ENCODE measurements around the gene COX11.

COX11 gene

DNA sequence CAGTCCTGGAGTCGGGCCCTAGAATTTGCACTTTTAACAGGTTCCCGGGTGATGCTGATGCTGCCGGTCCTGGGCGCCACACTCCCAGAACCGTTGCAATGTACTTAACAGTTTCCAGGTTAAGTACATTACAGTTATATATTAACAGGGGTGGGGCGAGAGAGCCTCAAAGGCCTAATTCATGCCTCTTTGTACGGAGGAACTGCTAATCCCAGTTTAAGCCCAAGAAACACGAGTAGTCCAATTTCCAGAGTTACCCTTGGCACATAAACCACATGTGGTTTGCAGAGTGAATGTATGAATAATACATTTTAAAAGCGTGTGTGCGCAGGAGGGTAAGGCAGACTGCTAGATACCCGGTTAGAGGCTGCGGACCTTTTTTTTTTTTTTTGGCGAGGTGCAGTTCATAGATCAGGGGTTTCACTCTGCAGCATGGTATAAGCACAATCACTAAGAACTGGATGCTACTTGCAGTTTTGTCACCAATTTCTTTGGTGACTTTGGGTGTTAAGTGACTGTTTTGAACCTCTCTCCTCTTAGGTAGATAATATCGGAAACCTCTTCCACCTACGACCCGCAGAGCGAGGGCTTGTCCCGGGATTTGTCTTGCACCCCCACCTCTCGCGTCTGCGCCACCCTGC lies 713 bp downstream of the COX11 start:
- peak; percentile 9 for DNase-seq

DNA sequence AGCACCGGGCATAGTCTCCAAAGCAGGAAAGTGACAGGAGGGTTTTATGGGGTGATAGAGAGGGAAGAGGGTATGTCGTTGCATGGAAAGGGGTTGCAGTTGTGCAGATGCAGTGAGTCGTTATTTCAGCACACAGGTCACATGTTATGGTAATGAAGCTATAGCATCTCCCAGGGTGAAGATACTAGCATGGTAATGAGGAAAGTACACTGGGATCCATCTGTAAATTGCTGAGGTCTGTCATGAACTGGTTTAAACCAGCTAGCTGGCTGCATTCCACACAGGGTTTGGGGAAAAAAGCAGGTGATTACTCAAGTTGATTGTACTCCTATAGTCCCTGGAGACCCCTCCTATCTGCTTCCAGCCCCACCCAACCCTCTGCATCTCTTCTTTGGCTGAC lies 11.7 kb downstream of the COX11 start:
- DNase-seq: no peak

DNA sequence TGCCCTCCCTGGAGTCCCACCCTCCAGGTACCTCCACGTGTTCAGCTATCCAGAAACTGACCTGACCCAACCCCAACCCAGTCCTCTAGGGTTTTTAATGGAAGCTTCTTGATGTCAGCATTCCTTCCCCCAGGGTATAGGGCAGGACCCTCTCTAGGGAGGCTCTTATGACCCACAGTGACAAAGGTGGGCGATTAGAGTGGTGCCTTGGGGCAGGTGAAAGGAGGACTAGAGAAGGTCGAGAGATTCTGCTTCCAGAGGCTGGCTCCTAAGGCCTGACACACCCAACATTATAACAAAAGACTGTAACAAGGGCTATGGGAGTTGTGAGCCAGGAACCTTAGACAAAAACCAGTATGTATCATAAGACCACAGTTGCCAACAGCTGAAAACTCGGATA lies 17.2 kb downstream of the COX11 start:
- DNase-seq: no peak

DNA sequence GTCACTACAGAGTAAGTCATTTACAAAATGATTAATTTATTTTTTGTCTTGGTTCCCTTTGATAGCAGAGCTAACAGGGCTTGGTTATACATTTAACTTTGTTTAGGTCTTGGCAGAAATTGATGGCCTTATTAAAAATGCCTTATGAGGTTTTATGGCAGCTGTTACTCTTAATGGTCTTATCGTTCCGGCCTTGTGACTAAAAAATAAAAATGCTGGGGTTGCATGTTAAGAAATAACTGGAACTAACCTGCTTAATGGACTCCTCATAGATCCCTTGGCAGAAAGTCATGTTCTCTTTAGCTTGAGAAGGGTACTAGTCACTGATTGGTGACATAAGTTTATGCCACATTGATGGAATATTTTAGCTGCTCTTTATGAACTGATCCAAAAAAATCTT lies 18.3 kb downstream of the COX11 start:
- DNase-seq: no peak

DNA sequence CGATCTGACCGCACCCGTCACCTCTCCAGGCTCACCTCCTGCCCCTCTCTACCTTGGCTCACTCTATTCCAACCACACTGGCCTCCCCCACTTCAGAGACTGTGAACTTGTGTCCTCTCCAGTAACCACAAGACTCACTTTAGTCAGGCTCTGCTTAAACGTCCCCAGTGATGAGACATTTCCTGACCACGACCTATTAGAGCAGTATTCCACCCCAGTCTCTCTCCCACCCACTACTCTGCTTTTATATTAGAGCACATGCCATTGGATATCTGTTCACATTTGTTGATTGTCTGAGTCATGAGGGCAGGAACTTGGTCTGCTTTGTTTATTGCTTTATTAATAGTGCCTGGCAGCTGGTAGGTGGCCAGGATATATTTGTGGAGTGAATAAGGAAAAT lies 20.1 kb downstream of the COX11 start:
- no peak for DNase-seq

DNA sequence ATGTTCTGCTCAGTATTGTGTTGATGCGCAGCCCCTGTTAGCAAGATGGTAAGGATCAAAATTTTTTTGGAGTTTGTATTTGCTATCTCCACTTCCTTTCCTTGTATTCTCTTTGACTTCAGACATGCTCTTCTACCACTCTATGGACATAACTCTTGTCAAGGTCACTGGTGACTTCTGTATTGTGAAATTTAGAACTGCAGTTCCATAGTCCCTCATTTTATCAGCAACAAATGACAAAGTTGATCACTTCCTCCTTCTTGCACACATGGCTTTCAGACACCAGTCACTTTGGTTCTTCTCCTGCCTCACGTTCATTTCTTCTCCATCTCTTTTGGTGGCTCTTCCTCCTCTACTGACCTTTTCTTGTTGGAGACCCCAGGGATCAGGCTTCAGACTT lies 21.1 kb downstream of the COX11 start:
- no peak for DNase-seq

DNA sequence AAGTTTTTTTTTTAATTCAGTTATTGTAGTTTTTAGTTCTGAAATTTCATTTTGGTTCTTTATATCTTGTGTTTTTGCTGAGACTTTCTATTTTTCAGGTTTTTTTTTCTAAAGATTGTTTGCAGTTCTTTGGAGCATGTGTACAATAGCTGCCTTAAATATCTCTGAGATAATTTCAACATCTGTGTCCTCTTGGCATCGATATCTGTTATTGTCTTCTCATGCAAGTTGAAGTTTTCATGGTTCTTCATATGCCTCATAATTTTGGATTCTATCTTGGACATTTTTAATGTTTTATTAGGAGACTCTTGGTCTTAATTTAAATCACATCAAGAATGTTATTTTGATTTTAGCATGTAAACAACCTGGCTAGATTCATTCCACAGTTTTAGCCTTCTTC lies 22.8 kb downstream of the COX11 start:
- no peak for DNase-seq

DNA sequence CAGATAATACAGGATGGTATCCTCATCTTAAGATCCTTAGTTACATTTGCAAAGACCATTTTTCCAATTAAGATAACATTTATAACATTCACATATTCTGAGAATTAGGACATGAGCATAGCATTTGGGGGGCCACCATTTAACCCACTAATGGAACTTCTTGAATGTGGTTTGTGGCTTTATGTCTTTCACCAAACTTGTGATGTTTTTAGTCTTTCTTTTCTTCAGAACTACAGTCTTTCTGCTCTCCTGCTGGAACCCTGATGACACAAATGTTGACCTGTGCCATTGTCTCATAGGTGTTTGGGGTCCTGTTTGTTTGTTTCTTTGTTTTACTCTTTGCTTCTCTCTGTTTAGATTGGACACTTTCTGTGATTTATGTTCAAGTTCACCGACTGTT lies 23.2 kb downstream of the COX11 start:
- no peak for DNase-seq

DNA sequence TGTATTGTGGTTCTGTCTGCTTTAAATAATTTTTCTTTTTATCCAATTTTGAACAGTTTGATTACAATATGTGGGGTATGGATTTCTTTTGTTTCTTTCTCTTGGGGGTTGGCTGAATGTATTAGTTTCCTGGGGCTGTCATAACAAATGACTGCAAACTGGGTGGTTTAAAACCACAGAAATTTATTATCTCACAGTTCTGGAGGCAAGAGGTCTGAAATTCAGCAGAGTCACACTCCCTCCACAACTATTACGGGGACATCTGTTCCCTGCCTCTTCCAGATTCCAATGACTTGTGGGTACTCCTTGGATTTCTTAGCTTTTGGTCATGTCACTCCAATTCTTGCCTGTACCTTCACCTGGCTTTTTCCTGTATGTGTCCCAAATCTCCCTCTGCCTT lies 23.7 kb downstream of the COX11 start:
- DNase-seq: no peak

DNA sequence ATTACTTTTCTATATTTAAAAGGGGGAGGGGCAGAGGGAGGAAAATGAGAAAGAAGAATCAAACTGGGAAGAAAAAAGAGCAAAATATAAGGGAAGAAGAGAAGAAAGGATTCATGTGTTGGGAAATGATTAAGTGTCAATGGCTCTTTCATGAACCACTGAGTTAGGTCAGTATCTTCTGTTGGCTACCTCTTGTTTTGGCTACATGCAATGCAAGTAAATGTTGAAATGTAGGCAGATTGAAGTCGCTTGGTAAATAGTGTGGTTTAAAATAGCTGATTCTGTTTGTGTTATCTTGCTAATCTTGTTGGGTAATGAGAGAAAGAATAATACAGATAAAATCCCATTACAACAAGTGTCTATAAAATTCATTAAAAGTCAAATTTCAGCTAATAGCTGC lies 27.2 kb downstream of the COX11 start:
- no peak for DNase-seq

DNA sequence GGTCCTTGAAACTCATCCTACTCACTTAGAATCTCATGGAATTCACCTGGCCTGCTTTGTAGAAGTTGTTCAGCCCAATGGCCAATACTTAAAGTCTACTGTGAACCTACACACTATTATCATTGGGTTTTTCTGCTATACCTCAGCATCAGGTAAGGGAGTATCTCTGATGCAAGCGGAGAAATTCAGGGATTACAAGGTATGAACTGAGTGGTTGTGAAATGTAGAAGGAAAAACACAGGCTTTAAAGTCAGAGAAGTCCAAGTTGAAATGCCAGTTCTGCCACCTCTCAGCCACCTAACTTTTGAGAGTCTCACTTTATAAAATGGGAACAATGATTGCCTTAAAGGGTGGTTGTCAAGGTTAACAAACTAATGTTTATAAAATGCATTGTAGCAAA lies 31.0 kb downstream of the COX11 start:
- DNase-seq: no peak

DNA sequence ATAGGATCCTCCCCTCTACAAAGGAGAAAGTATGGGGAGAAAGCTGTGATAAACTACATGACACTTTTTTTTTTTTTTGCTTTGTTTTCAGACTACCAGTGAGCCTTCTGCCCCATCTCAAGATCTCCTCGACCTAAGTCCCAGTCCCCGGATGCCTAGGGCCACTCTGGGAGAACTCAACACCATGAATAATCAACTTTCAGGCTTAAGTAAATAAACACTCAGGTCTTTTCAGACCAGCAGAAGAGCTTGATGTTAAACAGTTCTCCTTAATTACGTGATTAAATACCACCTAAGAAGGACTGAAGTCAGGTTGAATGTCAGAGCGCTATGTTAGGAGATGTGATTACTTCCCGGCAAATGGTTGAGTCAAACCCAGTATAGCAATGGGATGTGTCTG lies 31.4 kb downstream of the COX11 start:
- no peak for DNase-seq

DNA sequence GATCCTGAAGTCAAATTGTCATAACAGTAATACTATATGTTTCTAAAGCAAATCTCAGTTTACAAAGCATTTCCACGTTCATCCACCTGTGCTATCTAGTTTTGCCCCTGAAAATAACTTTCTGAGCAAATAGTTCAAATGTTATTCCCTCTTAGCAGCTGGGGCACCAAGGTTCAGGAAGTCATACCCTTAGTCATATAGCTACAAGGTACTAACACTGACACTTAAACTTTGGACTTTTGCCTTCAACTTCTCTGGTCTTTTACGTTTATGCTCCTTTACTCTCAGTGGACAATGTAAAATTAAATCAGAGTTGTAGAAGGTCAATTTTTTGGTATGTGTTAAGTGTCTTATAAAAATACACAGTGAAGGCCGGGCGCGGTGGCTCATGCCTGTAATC lies 33.0 kb downstream of the COX11 start:
- no peak for DNase-seq

DNA sequence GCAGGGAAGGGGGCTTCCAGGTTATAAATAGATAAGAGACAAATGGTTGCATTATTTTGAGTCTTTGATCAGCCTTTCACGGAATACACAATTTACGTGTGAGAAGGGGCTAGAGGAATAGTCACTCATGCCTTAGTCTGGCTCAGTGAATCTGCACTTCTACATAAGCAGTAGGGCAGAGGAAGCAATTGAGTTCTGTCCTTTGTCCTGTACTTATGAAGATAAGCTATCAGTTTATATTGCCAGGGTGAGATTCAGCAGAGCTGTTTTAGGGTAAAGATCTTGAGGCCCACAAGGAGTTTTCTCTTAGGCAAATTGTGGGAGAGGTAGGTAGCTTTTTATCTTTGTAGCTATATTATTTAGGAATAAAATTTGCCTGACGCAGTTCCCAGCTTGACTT lies 34.5 kb downstream of the COX11 start:
- no peak for DNase-seq

DNA sequence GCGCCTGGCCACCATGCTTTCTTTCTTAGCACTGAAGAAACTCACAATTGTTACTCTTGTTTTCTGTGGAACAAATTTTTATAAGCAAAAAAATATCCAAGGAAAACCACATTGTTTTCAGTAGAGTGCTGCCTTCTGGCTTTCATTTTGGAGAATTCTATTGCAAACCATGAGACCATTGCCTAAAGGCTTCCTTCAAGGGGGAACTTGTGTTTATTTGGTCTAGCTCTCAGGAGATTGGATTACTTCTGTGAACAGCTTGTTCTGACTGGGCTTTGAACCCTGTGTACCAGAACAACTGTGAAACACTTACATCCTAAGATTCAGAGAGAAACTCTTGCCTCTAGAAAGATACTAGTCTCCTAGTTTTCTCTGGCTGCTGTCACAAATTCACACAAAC lies 35.7 kb downstream of the COX11 start:
- DNase-seq: no peak

DNA sequence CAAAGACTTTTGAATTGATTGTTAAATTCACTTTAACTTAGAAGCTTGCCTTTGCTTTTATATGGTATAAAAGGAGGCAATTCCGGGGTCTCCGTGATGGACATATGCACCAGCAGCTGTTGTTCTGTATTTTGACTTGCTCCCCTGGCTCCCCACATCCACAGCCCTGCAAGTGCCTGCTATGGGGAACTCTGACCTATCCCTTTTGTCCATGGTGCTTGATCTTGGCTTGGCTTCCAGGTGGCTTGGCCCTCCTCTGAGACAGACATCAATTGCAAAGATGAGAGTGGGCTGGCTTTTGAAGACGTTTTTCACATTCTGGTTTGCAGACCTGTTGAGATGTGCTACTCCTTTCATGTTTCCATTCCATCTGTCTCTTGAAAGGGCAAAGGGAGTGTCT lies 40.9 kb downstream of the COX11 start:
- no peak for DNase-seq

DNA sequence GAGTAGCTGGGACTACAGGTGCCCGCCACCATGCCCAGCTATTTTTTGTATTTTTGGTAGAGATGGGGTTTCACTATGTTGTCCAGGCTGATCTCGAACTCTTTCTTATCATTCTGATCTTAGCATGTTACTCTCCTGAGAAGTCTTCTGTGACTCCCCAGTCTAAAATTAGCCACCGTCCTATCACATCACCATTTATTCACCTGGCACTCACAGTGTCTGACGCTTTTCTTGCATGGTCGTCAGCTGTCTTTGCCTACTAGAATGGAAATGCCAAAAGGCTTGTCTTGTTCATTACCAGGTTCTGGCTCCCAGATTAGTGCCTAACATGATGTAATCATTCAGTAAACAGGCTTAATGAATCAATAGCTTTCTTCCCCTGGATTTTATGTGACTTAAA lies 44.0 kb downstream of the COX11 start:
- DNase-seq: no peak

DNA sequence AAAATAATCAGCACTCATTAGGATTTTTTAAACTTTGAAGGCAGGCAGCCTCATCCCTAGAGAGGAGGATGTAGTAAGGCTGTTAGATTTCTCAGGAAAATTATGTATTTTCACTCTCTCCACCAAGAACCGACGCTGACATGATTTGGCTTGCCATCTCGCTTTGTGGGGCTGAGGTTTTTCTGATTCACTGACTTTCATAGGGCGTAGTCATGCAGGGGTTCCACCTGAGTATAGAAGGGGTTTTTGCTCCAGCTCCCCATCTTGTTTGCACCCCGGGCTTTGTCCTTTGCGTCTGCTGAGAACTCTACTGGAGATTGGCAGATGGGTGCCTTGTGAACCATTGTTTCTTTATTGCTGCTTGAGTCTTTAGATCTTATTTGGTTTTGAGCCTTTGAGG lies 47.6 kb downstream of the COX11 start:
- no peak for DNase-seq

DNA sequence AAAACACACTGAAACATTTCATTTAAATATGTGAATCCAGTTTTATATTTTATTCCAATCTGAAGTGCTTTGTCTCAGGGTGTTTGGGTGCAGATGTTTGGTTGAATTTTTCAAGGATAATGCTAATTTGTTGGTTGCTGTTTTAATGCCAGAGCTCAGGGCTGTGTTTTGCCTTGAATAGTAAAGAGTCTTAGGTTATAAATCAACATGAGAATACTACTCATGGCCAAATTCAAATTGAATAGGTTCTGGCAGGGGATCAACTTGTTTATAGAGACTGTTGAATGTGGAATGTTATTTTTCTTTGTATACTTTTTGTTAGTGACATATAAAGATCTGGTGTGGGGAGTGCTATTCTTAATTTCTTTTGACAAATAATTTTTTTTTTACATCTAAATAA lies 49.0 kb downstream of the COX11 start:
- DNase-seq: no peak

DNA sequence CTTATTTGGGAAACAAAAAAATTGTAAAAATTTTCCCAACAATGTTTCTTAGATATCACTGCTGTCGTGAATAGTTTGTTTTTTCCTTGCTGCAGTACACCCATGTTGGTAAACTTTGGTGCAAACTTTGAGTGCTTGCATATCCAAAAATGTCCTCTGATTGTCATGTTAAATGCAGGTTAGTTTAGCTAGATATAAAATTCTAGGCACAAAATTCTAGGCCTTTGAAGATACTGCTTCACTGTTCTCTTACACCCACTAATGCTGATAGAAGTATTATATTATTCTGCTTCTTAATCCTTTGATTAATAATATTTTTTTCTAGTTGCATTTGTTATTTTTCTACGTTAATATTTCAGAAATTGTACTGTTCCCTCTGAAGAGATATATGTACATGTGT lies 51.7 kb downstream of the COX11 start:
- no peak for DNase-seq
